Mesendoderm (in vitro differentiated cells): Measurements from ENCODE around the gene ATP8A1.

Experiments used
- DNase-seq: peaks from one replicate; pipeline ENCODE4 v3.0.0; 2013
- H2AK5ac ChIP-seq: 2 replicates; pipeline ENCODE4 v1.6.1; 2013; ENCODE audit warnings: low read length, inconsistent platforms
- H2BK120ac ChIP-seq: 2 replicates; pipeline ENCODE4 v1.6.1; 2013; ENCODE audit warnings: low read depth, mild to moderate bottlenecking, low read length, moderate library complexity, mixed read lengths
- H2BK15ac ChIP-seq: replicated peaks from 2 replicates; pipeline ENCODE4 v1.6.1; 2013; ENCODE audit warnings: low read depth, mild to moderate bottlenecking, moderate library complexity
- H2BK5ac ChIP-seq: 2 replicates; pipeline ENCODE4 v1.6.1; 2013; ENCODE audit warnings: low read length, inconsistent platforms
- H3K18ac ChIP-seq: 2 replicates; pipeline ENCODE4 v1.6.1; 2013; ENCODE audit warnings: mild to moderate bottlenecking, low read length, mixed read lengths
- H3K23ac ChIP-seq: one replicate; pipeline ENCODE4 v1.6.1; 2013; ENCODE audit warnings: low read length
- H3K27ac ChIP-seq: 2 replicates; pipeline ENCODE4 v1.5.1; 2013; ENCODE audit warnings: low read depth, mild to moderate bottlenecking, inconsistent platforms, low read length, moderate library complexity
- H3K27me3 ChIP-seq: 2 replicates; pipeline ENCODE4 v1.6.1; 2013; ENCODE audit warnings: low read length, control low read depth, mild to moderate bottlenecking, inconsistent platforms; ENCODE audit not compliant: insufficient read depth, poor library complexity
- H3K36me3 ChIP-seq: 2 replicates; pipeline ENCODE4 v1.6.1; 2013; ENCODE audit warnings: low read length, inconsistent platforms; ENCODE audit not compliant: control insufficient read depth, insufficient read depth
- H3K4ac ChIP-seq: one replicate; pipeline ENCODE4 v1.6.1; 2013; ENCODE audit warnings: low read depth, mild to moderate bottlenecking, low read length, moderate library complexity
- H3K4me1 ChIP-seq: 2 replicates; pipeline ENCODE4 v1.6.1; 2013; ENCODE audit warnings: low read depth, low read length, inconsistent platforms; ENCODE audit not compliant: control insufficient read depth
- H3K4me2 ChIP-seq: 2 replicates; pipeline ENCODE4 v1.6.1; 2013; ENCODE audit warnings: low read length
- H3K4me3 ChIP-seq: 2 replicates; pipeline ENCODE4 v1.5.1; 2013; ENCODE audit warnings: mild to moderate bottlenecking, low read length
- H3K56ac ChIP-seq: one replicate; pipeline ENCODE4 v1.6.1; 2013; ENCODE audit warnings: low read length
- H3K79me1 ChIP-seq: 2 replicates; pipeline ENCODE4 v1.6.1; 2013; ENCODE audit warnings: low read length, inconsistent platforms
- H3K79me2 ChIP-seq: 2 replicates; pipeline ENCODE4 v1.6.1; 2013; ENCODE audit warnings: mild to moderate bottlenecking, low read length; ENCODE audit not compliant: control insufficient read depth, insufficient read depth
- H3K9ac ChIP-seq: 2 replicates; pipeline ENCODE4 v1.6.1; 2013; ENCODE audit warnings: low read length, inconsistent platforms
- H4K5ac ChIP-seq: one replicate; pipeline ENCODE4 v1.6.1; 2013; ENCODE audit warnings: low read length
- H4K8ac ChIP-seq: one replicate; pipeline ENCODE4 v1.6.1; 2013; ENCODE audit warnings: low read depth, mild to moderate bottlenecking, control low read depth, low read length, moderate library complexity
- WGBS: extraction: QIAGEN DNeasy Blood & Tissue Kit; methylation state at CpG from one replicate; pipeline ENCODE4 v1.1.7; 2013; ENCODE audit warnings: low lambda C conversion rate, missing lambda C conversion rate; ENCODE audit not compliant: insufficient coverage; ENCODE audit errors: extremely low coverage; 5-methylcytosine and 5-hydroxymethylcytosine counted together

The ATP8A1 gene

GRCh38 chr4:42523066-42523718, 133.7 kb downstream of the ATP8A1 start:
- Histone ChIP-seq H3K56ac (no peak overlapping the region), H3K27me3 (no peaks in the 10 kb centered on the region), H3K27ac (no peak overlapping the region), H3K18ac (no peak overlapping the region), H3K79me2 (no peaks in the 10 kb centered on the region), H2BK5ac (no peak overlapping the region), H2BK120ac (no peak overlapping the region), H4K5ac (no peak overlapping the region), H3K4me3 (no peak overlapping the region), H3K79me1 (no peaks in the 10 kb centered on the region), H4K8ac (no peak overlapping the region), H3K4me2 (no peak overlapping the region), H3K23ac (no peak overlapping the region), H2BK15ac (no peak overlapping the region), H3K4me1 (no peaks in the 10 kb centered on the region), H3K4ac (no peak overlapping the region), H3K9ac (no peak overlapping the region), H2AK5ac (no peak overlapping the region), H3K36me3 (no peaks in the 10 kb centered on the region)
- no CpG with 5 or more reads among the region's 3 CpGs for WGBS
- no peak for DNase-seq

GRCh38 chr4:42519803-42520417, 137.0 kb downstream of the ATP8A1 start:
- no peak overlapping the region for H3K56ac ChIP-seq
- no peak overlapping the region for H3K23ac ChIP-seq
- peak; percentile 47 for DNase-seq
- H3K4me3 ChIP-seq: no peak overlapping the region
- H3K27me3 ChIP-seq: no peaks in the 10 kb centered on the region
- peaks cover 2% of the 10 kb centered on the region for H3K4me1 ChIP-seq
- no CpG with 5 or more reads among the region's 3 CpGs for WGBS
- H3K79me2 ChIP-seq: no peaks in the 10 kb centered on the region
- no peak overlapping the region for H3K27ac ChIP-seq
- no peak overlapping the region for H2AK5ac ChIP-seq
- H4K5ac ChIP-seq: no peak overlapping the region
- no peak overlapping the region for H4K8ac ChIP-seq
- no peak overlapping the region for H3K4me2 ChIP-seq
- no peaks in the 10 kb centered on the region for H3K36me3 ChIP-seq
- no peak overlapping the region for H2BK120ac ChIP-seq
- H2BK15ac ChIP-seq: no peak overlapping the region
- H3K18ac ChIP-seq: no peak overlapping the region
- H3K79me1 ChIP-seq: no peaks in the 10 kb centered on the region
- no peak overlapping the region for H3K4ac ChIP-seq
- H2BK5ac ChIP-seq: no peak overlapping the region
- H3K9ac ChIP-seq: no peak overlapping the region

GRCh38 chr4:42515156-42515884, 141.6 kb downstream of the ATP8A1 start:
- no peak overlapping the region for H3K4me3 ChIP-seq

DNA sequence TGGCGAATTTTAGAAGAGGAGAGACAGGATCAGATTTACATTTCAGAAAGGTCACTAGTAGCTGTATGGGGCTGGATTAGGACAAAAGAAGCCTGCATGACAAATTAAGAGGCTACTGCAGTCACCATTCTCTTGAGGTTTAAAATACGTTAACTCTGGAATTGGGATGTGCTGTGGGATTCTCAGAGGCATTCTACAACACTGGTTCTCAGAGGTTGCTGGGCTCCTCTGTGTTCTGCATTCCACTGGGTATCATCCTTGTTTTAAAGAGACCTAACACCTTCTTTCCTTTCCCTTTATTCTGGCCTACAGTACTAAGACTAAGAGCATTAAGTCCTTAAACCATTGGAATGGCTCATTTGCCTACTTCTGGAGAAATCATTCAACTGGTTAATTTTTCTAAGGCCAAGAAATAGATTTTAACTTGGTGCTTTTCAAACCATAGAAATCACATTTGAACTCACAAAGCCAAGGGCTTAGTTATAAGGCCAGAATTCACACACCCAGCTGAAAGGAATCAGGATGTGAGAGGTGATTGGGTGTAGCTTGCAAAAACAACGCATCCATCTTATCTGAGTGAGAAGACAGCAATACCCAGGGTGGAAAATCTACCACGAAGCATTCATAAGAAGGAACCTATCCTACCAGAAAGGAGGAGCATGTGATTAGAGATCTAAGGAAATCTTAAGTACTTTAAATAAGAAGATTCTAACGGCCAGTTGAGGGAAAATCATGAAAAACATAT, 143.0 kb downstream of the ATP8A1 start:
- Histone ChIP-seq H3K79me2 (no peaks in the 10 kb centered on the region), H2BK5ac (no peak overlapping the region), H3K79me1 (no peaks in the 10 kb centered on the region), H4K8ac (no peak overlapping the region), H3K4me3 (no peak overlapping the region), H3K36me3 (no peaks in the 10 kb centered on the region), H2AK5ac (no peak overlapping the region), H3K27ac (no peak overlapping the region), H3K56ac (no peak overlapping the region), H3K18ac (no peak overlapping the region), H2BK120ac (no peak overlapping the region), H3K9ac (no peak overlapping the region), H3K4ac (no peak overlapping the region), H3K23ac (no peak overlapping the region), H3K4me1 (peaks cover 9% of the 10 kb centered on the region), H3K27me3 (no peaks in the 10 kb centered on the region), H2BK15ac (no peak overlapping the region), H4K5ac (no peak overlapping the region), H3K4me2 (no peak overlapping the region)
- WGBS: no CpG with 5 or more reads among the region's 5 CpGs
- DNase-seq: peak; percentile 49

More at GRCh38 chr4:42515156-42515884, 141.6 kb downstream of the ATP8A1 start:
- Histone ChIP-seq H2BK5ac (no peak overlapping the region), H3K9ac (no peak overlapping the region), H3K18ac (no peak overlapping the region), H3K27ac (no peak overlapping the region), H3K79me2 (no peaks in the 10 kb centered on the region), H3K4me1 (peaks cover 9% of the 10 kb centered on the region), H3K27me3 (no peaks in the 10 kb centered on the region), H3K79me1 (no peaks in the 10 kb centered on the region), H3K23ac (no peak overlapping the region), H2BK15ac (no peak overlapping the region), H2AK5ac (no peak overlapping the region), H3K4ac (no peak overlapping the region), H4K8ac (no peak overlapping the region), H3K36me3 (no peaks in the 10 kb centered on the region), H4K5ac (no peak overlapping the region), H2BK120ac (no peak overlapping the region), H3K4me2 (no peak overlapping the region), H3K56ac (no peak overlapping the region)
- no CpG with 5 or more reads among the region's 5 CpGs for WGBS
- peak; percentile 96 for DNase-seq

DNA sequence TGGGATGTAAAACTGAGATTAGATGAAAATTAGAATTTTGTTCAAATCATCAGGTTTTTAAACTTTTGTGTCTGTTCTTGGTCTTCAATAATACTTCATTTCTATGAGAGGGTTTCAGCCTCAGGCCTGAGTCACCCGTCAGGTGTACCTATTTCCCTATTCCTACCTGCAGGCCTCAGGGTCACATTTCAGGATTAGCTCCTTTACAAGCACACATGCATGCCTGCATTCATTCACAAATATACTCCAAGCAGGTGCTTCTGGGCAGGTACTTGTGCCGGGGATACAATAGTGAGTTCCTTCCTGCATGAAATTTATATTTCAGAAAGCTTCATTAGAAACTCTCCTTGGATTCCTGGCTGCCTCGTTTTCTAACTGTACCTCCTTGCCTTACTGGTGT, 144.7 kb downstream of the ATP8A1 start:
- H3K27me3 ChIP-seq: no peaks in the 10 kb centered on the region
- no peak overlapping the region for H3K4me3 ChIP-seq
- no peaks in the 10 kb centered on the region for H3K36me3 ChIP-seq
- H2BK15ac ChIP-seq: no peak overlapping the region
- H4K5ac ChIP-seq: no peak overlapping the region
- H3K4ac ChIP-seq: no peak overlapping the region
- H3K79me1 ChIP-seq: no peaks in the 10 kb centered on the region
- H3K23ac ChIP-seq: no peak overlapping the region
- whole genome bisulfite sequencing: no CpG with 5 or more reads among the region's 3 CpGs
- no peak for DNase-seq
- no peak overlapping the region for H3K9ac ChIP-seq
- no peak overlapping the region for H2BK5ac ChIP-seq
- H3K27ac ChIP-seq: no peak overlapping the region
- no peak overlapping the region for H2AK5ac ChIP-seq
- H3K18ac ChIP-seq: no peak overlapping the region
- no peak overlapping the region for H3K56ac ChIP-seq
- H3K4me2 ChIP-seq: no peak overlapping the region
- H3K4me1 ChIP-seq: peaks cover 9% of the 10 kb centered on the region
- no peak overlapping the region for H2BK120ac ChIP-seq
- no peaks in the 10 kb centered on the region for H3K79me2 ChIP-seq
- no peak overlapping the region for H4K8ac ChIP-seq
